Measurements from ENCODE around the gene DVL2.
"Not testable (repeated sequence)": the region's sequence is repeated elsewhere in the genome, so short reads cannot be mapped to it uniquely, and the experiment has no call there.

Gene DVL2

DNA sequence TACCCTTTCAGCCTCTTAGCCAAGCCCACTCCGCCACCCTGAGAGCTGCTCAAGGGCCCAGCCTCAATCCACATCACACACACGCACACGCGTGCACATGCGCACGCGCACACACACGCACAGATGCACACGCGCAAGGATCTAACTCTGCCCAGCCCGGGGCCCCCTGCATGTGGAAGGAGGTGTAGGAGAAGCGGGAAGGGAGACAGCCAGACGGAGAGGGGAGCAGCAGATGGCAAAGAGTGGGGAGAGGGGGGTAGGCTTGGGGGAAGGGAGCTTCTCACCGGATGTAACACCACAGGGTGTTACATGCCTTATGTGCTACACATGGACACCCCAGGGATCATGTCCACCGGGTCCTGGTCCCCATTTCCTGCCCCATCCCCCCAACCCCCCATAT lies 30.0 kb downstream of the DVL2 start:
- DNase-seq (ENCODE audit: low read depth in 4 of 4, low spot score in 1 of 4), result no peak

DNA sequence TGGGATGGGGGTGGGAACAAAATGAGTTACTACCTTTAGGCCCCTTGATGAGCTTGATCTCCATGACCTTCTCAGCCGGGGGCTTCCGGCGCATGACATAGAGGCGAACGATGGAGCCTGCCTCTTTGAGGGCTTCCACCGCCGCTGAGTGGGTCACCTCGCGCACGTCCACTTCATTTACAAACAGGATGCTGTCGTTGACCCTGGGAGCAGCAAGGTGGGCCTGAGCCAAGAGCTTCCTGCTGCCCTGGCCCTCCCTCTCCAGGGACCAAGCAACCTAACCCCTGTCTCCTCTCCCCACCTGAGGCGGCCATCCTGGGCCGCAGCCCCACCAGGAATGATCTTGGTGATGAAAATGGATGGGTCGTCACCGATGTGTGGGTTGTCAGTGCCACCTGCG lies 30.9 kb downstream of the DVL2 start:
- DNase-seq (ENCODE audit: low read depth in 4 of 4, low spot score in 1 of 4), result no peak

DNA sequence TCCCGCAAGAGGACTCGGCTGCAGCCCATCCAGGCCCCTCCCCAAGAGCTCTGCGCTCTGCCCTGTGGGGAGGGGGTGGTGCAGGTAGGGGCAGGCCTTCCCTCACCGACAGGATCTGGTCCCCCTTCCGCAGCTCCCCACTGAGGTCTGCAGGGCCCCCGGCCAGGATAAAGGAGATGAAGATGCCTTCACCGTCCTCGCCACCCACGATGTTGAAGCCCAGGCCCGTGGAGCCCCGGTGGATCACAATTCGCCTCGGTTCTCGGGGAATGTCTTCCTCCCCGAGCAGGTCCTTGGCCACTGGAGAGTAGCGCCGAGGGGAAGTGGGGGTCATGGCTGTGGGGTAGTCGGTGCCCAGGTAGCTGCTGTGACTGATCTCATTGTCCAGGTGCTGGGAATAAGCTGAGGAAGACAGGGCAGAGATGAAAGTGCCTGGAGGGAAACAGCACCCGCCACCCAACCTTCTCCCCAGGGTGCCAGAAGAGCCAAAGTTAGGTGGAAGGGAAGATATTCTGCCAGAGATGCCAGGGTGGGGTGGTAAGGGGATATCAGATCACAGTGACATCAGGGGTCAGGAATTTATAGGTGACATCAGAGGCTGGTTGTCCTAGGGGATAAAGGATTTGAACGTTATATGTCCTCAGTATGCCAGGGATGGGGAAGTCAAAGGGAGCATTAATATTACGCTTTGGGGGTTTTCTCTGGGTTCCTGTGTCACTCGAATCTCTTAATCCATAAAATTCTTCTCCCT lies 37.5 kb downstream of the DVL2 start:
- DNase-seq (ENCODE audit: low read depth in 4 of 4, low spot score in 1 of 4), result no peak

DNA sequence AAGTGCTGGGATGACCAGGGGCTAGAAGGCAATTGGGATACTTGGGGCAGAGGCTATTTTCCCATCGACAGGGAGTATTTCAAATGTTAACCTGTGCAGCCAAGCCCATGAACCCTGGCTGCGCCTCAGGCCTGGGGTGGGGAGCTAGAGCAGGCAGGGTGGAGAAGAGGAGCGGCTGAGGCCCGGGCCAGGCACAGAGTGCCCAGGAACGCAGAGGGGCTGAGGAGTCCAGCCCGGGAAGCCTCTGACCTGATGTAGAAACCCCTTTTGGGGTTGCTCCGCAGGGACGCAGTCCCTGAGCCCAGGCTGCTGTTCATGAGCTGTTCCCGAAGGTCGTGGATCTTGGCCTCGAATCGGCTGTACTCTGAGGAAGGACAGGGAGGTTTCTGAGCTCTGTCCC lies 38.3 kb downstream of the DVL2 start:
- DNase-seq (ENCODE audit: low read depth in 4 of 4, low spot score in 1 of 4), result no peak

DNA sequence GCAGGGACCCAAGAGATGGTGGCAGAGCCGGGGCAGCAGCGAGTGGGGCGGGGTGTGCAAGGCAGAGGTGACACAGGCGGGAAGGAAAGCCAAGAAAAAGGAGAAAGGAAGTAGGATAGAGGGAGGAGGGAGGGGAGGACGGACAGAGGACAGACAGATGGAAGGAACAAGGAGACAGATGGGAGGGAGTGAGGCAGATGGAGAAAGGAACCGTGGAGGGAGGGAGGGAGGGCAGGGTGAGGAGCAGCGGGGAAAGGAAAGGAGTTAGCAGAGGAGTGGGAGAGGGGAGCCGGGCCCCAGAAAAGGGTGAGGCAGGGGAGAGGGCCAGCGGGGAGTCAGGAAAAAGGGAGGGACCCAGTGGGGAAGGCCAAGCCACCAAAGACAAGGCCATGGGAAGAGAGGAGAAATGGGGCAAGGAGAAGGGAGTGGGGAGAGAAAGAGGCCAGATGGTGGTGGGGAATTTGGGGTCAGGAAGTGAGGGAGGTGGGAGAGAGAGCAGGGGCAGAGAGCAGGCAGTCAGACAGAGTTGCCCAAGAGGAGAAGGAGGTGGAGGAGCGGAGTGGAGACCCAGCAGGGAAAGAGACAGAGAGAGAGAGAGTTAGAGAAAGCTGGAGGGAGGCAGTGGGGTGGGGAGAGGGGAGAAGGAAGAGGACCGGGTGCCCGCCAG lies 41.9 kb downstream of the DVL2 start:
- no peak for DNase-seq (ENCODE audit: low read depth in 4 of 4, low spot score in 1 of 4)

DNA sequence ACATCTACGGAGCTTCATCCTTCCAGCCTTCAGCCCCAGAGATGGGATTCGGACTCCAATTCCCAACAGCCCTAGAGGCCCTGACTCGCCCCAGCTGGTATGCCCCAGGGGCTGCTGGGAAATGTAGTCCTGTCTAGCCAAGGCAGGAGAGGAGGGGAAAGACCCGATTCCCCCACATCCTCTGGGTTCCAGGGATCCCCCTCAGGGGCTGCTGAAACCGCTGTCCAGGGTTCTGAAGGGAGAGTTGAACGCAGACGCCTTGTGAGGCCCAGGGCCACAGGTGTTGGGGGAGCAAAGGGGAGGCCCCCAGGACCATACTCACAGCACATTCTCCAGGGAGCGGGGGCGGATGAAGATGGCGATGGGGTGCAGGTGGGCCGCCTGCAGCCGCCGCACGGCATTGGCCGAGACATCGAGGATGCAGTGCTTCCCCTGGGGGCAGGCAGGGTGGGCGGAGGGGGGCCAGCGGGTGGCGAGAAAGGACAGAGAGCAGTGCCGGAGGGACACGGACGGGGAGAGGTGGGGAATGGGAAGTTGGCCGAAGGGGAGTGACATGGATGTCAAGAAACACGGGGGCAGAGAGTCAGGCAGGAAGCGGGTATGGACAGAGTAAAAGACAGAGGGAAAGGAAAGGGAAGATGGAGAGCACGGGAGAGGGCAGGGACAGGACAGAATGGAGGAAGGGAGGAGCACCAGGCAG lies 42.6 kb downstream of the DVL2 start:
- DNase-seq (ENCODE audit: low read depth in 4 of 4, low spot score in 1 of 4), result no peak

DNA sequence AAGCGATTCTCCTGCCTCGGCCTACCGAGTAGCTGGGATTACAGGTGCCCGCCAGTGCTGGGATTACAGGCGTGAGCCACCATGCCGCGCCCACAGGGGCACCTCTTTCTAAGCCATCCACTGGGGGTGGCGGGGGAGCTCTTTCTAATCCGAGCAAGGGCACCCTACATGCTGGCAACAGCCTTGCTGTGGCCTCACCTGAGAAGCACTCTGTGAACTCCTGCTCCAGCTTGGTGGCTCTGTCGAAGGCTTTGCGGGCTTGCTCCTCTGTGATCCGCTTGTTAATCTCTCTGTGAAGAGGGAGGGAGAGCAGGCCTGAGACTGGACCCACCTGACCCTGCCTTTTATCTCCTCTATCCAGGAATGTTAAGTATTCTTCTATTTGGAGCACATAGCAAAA lies 43.2 kb downstream of the DVL2 start:
- DNase-seq (ENCODE audit: low read depth in 4 of 4, low spot score in 1 of 4), result no peak

DNA sequence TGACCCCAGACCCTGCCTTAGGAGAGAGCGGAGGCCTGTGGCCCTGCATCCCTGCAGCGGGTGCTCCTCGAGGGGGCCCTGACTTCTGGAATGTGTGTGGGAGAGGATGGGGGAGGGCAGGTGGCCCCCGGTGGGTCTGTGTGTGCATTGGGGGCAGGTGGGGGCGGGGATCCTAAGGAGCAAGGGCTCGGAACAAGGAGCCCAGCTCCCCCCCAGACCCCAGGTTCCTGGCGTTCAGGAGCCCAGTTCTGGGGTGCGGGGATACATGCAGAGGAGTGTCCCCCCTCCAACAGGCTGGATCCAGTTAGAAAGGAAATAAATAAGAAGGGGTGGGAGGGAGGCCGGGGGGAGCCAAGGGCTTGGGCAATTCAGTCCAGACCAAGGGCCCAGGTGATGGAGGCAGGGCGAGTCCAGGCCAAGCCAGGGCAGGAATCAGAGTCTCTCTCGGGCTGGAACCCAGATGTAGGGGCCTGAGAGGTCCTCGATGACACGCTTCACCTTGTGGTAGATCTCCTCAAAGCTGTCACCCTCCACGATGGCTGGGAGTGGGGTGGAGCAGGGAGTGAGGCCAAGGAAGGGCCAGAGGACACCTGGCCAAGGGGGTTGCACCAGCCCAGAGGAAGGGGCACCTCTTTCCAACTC lies 43.9 kb downstream of the DVL2 start:
- DNase-seq (ENCODE audit: low read depth in 4 of 4, low spot score in 1 of 4), result no peak

DNA sequence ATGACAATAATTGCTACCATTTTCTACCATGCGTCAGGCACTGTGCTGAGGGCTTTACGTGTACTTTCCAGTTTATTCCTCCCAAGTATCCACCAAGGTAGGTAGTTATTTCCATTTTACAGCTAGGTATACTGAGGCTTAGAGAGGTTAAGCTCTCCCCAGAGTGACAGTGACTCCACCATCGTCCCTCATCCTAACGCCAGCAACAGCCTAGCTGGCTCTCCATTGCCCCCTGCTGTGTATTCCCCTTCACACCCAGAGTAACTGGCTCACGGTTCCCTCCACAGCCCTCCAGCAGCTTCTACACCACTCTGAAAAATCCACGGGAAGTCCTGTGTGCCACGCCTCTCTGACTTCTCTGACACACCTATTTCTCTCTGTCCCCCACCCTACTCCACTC lies 48.1 kb downstream of the DVL2 start:
- DNase-seq (ENCODE audit: low read depth in 4 of 4, low spot score in 1 of 4), result no peak

DNA sequence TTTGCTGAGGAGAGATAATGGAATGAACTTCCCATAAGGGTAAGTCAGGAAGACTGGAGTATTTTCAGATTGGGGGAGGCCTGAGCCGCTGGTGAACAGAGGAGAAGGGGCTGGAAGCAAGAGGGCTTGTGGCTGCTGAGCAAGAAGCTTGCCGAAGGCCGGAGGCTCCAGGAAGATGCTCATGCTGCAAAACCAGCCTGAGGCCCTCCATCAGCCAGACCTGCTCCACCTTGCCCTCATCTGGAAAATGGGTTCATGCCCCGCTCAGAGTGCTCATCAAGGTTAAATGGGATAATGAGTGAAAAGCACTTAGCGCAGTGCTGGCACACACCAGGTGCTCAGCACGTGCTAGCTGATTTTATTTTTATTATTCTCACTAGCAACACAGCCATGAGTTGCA lies 49.7 kb downstream of the DVL2 start:
- no peak for DNase-seq (ENCODE audit: low read depth in 4 of 4, low spot score in 1 of 4)

DNA sequence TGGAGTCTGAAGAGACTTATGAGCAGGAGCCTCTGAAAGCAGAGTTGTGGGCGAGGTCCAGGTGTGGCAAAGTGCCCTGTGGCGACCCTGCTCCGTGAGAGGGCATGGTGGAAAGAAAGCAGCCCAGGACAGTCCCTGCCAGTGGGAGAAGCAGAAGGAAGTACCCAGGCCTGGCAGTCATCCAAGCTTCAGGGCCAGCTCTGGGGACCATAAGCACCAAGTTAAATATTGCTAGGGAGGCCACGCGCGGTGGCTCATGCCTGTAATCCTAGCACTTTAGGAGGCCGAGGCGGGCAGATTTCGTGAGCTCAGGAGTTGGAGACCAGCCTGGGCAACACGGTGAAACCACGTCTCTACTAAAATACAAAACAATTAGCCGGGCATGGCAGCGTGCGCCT lies 50.2 kb downstream of the DVL2 start:
- DNase-seq (ENCODE audit: low read depth in 4 of 4, low spot score in 1 of 4), result no peak

DNA sequence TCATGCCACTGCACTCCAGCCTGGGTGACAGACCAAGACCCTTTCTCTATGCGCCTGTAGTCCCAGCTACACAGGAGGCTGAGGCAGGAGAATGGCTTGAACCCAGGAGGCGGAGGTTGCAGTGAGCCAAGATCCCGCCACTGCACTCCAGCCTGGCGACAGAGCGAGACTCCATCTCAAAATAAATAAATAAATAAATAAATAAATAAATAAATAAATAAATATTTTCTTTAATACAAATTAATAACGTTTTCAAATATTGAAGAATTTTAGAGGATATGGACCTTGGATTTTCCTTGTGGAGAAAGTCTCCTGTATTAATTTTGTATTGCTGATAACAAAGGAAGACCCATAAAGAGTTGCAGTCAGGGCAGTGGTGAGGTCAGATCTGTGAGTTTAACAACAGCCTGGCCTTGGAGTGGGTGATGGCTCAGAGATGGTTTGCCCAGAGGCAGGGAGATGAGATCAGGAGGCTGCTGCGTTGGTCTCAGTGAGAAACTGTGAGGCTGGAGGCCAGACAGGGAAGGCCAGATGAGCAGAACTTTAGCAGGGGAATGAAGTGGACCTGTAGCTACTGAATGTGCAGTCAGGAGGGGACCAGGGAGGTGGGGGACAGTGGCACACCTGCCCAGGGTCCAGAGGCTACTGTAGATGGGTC lies 50.8 kb downstream of the DVL2 start:
- DNase-seq (ENCODE audit: low read depth in 4 of 4, low spot score in 1 of 4), result no peak

DNA sequence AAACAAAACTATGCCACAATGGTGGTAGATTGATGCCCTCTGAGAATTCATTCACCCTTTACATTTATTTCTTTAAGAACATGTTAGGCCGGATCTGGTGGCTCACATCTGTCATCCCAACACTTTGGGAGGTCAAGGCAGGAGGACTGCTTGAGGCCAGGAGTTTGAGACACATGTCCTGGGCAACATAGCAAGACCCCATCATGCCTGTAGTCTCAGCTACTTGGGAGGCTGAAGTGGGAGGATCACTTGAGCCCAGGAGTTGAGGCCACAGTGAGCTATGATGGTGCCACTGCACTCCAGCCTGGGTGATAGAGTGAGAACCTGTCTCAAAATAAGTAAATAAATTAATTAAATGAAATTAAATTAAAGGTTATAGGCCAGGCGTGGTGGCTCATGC lies 52.2 kb downstream of the DVL2 start:
- DNase-seq (ENCODE audit: low read depth in 4 of 4, low spot score in 1 of 4), result not testable (repeated sequence)

DNA sequence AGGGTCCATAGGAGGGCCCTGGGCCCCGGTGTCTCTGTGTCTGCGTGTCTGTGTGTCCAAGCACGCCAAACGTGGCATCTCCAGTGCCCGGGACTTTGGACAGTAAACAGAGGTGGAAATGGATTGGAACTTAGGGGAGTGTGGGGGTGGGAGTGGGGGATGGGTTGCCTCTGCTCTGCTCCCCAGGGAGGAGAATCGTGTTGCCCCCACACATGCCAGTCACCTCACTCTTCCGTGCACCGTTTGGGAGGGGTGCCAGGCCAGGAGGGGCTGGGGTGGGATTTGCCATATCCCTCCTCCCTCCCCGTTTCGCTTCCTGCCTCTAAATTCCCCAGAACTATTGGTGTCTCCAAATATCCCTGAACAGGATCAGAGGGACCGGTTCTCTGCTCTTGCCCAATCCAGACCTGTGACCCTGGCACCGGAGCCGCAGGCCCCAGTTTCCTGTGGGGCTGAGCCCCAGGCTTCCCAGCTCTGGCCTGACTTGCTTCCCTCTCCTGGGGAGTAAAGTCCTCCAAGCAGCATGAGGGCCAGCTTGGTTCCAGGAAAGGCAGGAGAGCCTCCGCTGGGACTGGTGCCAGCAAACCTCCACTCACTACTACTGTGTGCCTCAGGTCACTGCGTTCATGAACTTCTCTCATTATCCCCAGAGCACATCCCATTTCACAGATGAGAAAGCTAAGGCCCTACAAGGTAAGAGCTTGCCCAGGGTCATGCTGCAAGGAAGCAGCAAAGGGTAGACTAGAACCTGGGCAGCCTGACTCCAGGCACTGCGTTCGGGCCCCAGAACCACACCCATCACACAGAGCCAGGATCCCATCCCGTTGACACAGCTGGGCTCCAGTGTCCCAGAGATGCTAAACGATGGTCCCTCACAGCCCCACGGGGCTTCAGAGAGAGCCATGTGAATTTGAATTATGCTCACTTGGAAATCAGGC lies 54.7 kb downstream of the DVL2 start, which contains the start of gene ASGR1:
TSS of gene ASGR1 (minus strand) at position 54 of the 938 bp plus-strand sequence. CDS start 807 bp downstream, outside the sequence.
- no peak for DNase-seq (ENCODE audit: low read depth in 4 of 4, low spot score in 1 of 4)

DNA sequence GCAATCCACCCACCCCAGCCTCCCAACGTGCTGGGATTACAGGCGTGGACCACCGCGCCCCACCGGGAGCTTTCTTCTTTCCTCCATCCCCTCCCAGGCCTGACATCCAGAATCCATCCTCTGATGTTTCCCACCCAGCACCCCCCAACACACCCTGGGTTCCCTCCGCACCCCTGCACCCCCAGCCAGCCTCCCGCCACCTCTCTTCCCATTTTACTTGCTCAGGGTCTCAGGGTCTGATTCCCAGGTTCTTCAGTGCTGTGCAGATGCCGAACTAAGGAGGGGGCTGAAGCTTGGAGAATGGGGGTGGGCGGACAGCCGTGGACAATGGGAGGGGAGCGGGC lies 55.4 kb downstream of the DVL2 start:
- DNase-seq (ENCODE audit: low read depth in 4 of 4, low spot score in 1 of 4), result no peak

DNA sequence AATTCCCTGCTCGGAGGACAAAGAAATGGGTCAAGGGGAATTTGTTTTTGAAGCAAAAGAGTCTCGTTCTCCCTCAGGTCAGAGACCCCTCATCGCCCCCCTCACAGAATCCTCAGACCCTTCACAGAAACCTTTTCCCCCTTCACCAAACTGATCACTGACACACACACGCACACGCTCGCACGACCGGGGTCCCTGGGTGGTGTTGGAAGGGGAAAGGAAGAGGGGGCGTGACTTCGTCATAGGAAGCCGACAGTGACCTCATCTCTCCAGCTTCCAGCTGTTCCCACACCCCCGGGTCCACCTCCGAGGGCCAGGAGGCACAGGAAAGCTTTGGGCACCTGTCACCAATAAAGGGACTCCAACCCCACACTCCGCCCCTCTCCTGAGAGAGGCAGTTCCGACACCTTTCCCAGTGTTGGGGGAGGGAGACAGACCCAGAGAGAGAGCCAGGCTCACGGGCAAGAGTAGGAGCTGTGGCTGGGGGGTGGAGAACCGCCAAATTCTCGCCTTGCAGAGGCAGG lies 56.3 kb downstream of the DVL2 start:
- no peak for DNase-seq (ENCODE audit: low read depth in 4 of 4, low spot score in 1 of 4)

DNA sequence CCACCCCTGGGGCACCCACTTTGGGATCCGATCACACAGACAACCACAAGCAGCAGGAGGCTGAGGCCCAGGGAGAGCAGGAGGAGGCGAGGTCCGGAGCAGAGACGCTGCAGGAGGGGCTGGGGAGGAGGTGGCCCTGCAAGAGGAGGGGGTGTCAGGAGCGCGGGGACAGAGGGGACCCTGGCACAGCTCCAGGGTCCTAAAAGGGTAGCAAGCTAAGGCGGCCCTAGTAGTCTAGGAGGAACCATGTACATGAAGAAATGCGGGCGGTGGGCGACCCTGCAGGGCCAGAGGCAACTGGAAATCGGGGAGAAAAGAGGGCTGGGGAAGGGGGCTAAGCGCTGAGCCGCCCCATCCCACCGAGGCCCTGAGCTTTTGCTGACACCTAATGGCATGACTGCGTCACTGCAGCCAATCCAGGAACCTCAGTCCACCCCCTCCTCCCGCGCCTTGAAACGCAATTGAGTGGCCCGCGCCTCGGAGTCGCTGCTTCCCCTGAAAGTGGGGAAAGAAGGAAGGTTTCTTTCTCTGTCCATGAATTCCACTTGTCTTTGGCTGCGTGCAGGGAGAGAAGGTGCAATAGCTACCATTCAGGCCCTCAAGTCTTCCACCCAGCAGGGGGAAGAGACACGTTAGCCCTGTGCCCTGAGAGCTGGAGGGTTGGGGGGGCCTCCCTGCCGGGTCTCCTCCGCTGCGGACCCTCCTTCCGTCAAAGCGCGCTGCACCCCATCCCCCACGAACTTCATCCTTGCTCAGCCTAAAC lies 56.9 kb downstream of the DVL2 start:
- DNase-seq (ENCODE audit: low read depth in 4 of 4, low spot score in 1 of 4), result peak; percentile 30 to 48 (median 41)

DNA sequence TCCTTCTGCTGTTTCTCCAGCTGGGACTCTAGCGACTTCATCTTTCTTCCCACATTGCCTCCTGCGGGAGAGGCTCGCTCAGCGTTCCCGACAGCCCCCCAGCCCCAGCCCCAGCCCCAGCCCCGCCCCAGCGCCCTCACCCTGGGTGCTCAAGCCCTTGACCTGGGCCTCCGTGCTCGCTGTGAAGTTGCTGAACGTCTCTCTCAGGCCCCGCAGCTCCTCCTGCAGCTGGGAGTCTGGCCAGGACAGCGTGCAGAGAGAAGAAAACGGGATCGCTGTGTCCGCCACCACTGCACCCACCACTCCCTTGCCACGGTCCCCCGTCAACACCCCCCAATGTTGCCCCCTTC lies 57.5 kb downstream of the DVL2 start:
- no peak for DNase-seq (ENCODE audit: low read depth in 4 of 4, low spot score in 1 of 4)

DNA sequence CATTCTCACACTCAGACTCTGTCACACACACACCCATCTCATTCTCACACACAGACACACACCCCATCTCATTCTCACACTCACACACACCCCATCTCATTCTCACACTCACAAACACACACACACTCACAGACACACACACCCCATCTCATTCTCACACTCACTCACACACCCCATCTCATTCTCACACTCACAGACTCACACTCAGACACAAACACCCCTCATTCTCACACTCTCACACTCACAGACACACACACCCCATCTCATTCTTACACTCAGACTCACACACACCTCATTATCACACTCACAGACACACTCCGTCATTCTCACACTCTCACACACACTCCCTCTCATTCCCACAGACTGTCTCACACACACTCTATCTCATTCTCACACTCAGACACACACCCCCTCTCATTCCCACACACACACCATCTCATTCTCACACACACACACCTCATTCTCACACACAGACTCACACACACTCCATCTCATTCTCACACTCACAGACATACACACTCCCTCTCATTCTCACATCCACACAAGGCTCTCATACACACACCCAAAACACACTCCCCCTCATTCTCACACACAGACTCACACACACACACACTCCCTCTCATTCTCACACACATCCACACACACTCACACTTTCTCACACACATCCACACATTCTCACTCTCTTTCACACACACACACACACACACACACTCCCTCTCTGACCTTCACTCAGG lies 58.0 kb downstream of the DVL2 start:
- no peak for DNase-seq (ENCODE audit: low read depth in 4 of 4, low spot score in 1 of 4)

All from stimulated activated CD4-positive, alpha-beta T cell treated with anti-CD3 and anti-CD28 coated beads, Interleukin-1b, Interleukin-23, amount 100 ng/mL, for 24 hours (primary cell).